ENCODE measurements around the gene EXOC6B. TPM values are rescaled to one million over a fixed set of nuclear protein-coding genes. Genes with fewer than 3 reads are reported as not detected.

EXOC6B gene
- total RNA-seq, 1 donor from 2014 or later: 32.2 TPM

DNA sequence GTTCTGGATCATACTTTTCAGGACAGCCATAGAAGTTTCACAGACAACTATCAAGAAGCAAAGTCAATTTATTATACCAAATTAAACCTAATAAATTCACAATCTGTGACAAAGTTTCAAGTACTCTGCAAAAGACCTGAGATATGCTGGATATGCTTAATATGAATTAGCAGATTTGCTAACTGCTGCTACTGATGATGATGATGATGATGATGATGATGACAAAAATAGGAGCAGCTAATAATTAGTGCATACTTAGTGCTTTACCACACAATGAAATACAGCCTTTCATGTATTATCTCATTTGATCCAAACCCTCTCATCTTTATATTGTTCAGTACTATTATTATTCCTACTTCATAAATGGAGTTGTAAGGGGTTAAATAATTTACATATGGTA, 462.4 kb downstream of the EXOC6B start:
- no peak overlapping the region for H3K4me3 Mint-ChIP-seq (ENCODE audit: unreplicated experiment)
- no peak for DNase-seq (ENCODE audit: low spot score)
- TF ChIP-seq, protein P1, sequence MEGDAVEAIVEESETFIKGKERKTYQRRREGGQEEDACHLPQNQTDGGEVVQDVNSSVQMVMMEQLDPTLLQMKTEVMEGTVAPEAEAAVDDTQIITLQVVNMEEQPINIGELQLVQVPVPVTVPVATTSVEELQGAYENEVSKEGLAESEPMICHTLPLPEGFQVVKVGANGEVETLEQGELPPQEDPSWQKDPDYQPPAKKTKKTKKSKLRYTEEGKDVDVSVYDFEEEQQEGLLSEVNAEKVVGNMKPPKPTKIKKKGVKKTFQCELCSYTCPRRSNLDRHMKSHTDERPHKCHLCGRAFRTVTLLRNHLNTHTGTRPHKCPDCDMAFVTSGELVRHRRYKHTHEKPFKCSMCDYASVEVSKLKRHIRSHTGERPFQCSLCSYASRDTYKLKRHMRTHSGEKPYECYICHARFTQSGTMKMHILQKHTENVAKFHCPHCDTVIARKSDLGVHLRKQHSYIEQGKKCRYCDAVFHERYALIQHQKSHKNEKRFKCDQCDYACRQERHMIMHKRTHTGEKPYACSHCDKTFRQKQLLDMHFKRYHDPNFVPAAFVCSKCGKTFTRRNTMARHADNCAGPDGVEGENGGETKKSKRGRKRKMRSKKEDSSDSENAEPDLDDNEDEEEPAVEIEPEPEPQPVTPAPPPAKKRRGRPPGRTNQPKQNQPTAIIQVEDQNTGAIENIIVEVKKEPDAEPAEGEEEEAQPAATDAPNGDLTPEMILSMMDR (IDR thresholded peaks at IDR 0.05): no peak
- no peaks in the 10 kb centered on the region for H3K27me3 Mint-ChIP-seq (ENCODE audit: low read depth)
- no peak overlapping the region for H3K27ac Mint-ChIP-seq (ENCODE audit: unreplicated experiment)
- H3K36me3 Mint-ChIP-seq (ENCODE audit: low read depth): peaks cover 4% of the 10 kb centered on the region
- no peaks in the 10 kb centered on the region for H3K4me1 Mint-ChIP-seq (ENCODE audit: low read depth)
- H3K9me3 Mint-ChIP-seq (ENCODE audit: low read depth): no peaks in the 10 kb centered on the region

DNA sequence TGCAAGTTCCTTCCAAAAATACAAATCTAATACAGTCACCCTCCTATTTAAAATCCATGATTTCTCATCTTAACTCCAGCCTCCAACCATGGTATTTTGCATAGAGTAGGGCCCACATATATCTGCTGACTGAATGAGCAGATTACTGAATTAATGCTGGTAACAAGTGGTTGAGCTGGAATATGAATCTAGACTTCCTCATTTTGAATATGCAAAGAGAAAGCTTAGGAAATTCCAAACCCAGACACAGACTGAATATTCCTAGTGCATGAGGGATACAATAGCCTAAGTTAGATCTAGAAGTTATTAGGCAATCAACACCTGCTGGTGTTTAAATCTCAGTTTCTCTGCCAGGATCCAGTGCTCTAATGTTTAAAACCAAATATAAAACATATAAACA, 463.1 kb downstream of the EXOC6B start:
- no peak for DNase-seq (ENCODE audit: low spot score)
- TF ChIP-seq, protein P1 (IDR thresholded peaks at IDR 0.05): no peak
- Mint-ChIP-seq H3K27me3 (ENCODE audit: low read depth) (no peaks in the 10 kb centered on the region), H3K9me3 (ENCODE audit: low read depth) (no peaks in the 10 kb centered on the region), H3K27ac (ENCODE audit: unreplicated experiment) (no peak overlapping the region), H3K36me3 (ENCODE audit: low read depth) (peaks cover 4% of the 10 kb centered on the region), H3K4me3 (ENCODE audit: unreplicated experiment) (no peak overlapping the region), H3K4me1 (ENCODE audit: low read depth) (no peaks in the 10 kb centered on the region)

DNA sequence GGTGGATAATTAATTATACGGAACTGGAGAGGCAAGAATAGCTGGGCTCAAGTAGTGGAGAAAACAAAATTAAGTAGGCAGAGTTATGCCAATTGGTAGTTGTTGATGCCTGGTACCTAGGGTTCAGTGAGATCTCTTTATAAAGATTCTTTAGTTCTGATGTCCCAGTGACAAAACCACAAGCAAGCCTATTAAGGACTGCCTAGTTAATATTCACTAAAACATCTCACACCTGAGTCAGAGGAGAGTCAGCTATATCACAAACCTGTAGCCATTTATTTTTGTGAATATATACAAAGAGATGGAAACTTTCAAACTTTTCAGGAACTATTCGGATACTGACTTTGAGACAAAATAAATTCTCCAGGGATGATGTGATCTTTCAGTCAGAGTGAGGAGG, 464.3 kb downstream of the EXOC6B start:
- DNase-seq (ENCODE audit: low spot score): no peak
- no peaks in the 10 kb centered on the region for H3K4me1 Mint-ChIP-seq (ENCODE audit: low read depth)
- H3K27ac Mint-ChIP-seq (ENCODE audit: unreplicated experiment): no peak overlapping the region
- peaks cover 4% of the 10 kb centered on the region for H3K36me3 Mint-ChIP-seq (ENCODE audit: low read depth)
- no peaks in the 10 kb centered on the region for H3K27me3 Mint-ChIP-seq (ENCODE audit: low read depth)
- H3K9me3 Mint-ChIP-seq (ENCODE audit: low read depth): no peaks in the 10 kb centered on the region
- H3K4me3 Mint-ChIP-seq (ENCODE audit: unreplicated experiment): no peak overlapping the region
- TF ChIP-seq, protein P1 (IDR thresholded peaks at IDR 0.05): no peak

DNA sequence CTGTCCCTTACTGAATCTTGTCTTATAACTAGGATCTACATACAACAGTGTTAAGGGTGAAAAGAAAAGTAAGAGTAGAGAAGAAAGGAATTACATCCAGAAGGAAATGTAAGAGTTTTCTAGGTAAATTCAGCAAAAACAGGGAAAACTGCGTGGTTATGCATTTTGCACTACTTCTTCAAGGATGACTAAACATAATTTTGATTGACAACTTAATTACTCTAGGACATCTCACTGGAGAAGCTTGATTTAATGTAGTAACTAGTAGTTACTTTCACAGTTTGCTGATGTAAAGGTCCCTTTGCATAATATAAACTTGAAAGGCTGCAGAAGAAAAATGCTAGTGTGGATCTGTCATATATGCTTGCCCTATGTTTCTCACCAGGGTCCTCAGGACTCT, 464.8 kb downstream of the EXOC6B start:
- no peak overlapping the region for H3K27ac Mint-ChIP-seq (ENCODE audit: unreplicated experiment)
- no peaks in the 10 kb centered on the region for H3K27me3 Mint-ChIP-seq (ENCODE audit: low read depth)
- TF ChIP-seq, protein P1 (IDR thresholded peaks at IDR 0.05): no peak
- H3K4me3 Mint-ChIP-seq (ENCODE audit: unreplicated experiment): no peak overlapping the region
- H3K4me1 Mint-ChIP-seq (ENCODE audit: low read depth): no peaks in the 10 kb centered on the region
- no peak for DNase-seq (ENCODE audit: low spot score)
- H3K9me3 Mint-ChIP-seq (ENCODE audit: low read depth): no peaks in the 10 kb centered on the region
- H3K36me3 Mint-ChIP-seq (ENCODE audit: low read depth): peaks cover 4% of the 10 kb centered on the region

DNA sequence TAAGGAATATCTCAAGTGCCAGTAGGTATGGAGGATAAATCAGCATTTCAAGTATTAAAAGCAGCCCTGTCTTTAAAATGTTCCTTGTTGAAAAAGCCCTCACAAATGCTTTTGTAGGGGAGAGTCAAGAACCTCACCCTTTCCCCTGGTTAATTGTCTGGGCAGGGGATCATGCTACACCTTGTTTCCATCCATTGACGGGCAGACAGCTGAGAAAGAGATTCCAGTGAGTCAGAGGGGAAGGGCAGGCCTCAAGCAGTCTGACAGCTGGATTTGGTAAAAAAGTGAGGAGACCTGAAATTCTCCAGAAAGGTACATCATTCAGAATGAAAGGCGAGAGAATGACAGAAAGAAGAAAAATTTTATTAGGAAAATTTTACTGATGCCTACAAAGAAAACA, 475.0 kb downstream of the EXOC6B start:
- no peak overlapping the region for H3K4me3 Mint-ChIP-seq (ENCODE audit: unreplicated experiment)
- H3K27me3 Mint-ChIP-seq (ENCODE audit: low read depth): no peaks in the 10 kb centered on the region
- H3K36me3 Mint-ChIP-seq (ENCODE audit: low read depth): peaks cover 4% of the 10 kb centered on the region
- no peak overlapping the region for H3K27ac Mint-ChIP-seq (ENCODE audit: unreplicated experiment)
- no peaks in the 10 kb centered on the region for H3K4me1 Mint-ChIP-seq (ENCODE audit: low read depth)
- TF ChIP-seq, protein P1 (IDR thresholded peaks at IDR 0.05): no peak
- no peak for DNase-seq (ENCODE audit: low spot score)
- H3K9me3 Mint-ChIP-seq (ENCODE audit: low read depth): no peaks in the 10 kb centered on the region

Data from chondrocyte (in vitro differentiated cells).